ENCODE results near the gene SLC25A26. TPM values are rescaled to one million over a fixed set of nuclear protein-coding genes. Genes with fewer than 3 reads are reported as not detected.

SLC25A26 gene
- total RNA-seq, 1 donor from 2014 or later, result 48.4 TPM

GRCh38 chr3:66383998-66384745, 163.4 kb downstream of the SLC25A26 start:
- intact Hi-C loops (cut with micrococcal nuclease), result no loop called here
- ATAC-seq (no peak), DNase-seq (no peak)

GRCh38 chr3:66385066-66385465, 164.3 kb downstream of the SLC25A26 start:
- DNase-seq (no peak), ATAC-seq (no peak)
- intact Hi-C loops (cut with micrococcal nuclease), result no loop called here

GRCh38 chr3:66386011-66386924, 165.5 kb downstream of the SLC25A26 start:
- intact Hi-C loops (cut with micrococcal nuclease), result no loop called here

GRCh38 chr3:66386925-66387650, 166.3 kb downstream of the SLC25A26 start:
- no peak for DNase-seq
- intact Hi-C loops (cut with micrococcal nuclease), result no loop called here
- no peak for ATAC-seq

More at GRCh38 chr3:66386011-66386924, 165.5 kb downstream of the SLC25A26 start:
- ATAC-seq (no peak), DNase-seq (no peak)

- DNase-seq (no peak), ATAC-seq (no peak)
- intact Hi-C loops (cut with micrococcal nuclease), result no loop called here
These were observed 169.2 kb downstream of the SLC25A26 start for GRCh38 chr3:66390013-66390412.

- DNase-seq (no peak), ATAC-seq (no peak)
- intact Hi-C loops (cut with micrococcal nuclease), result no loop called here
These were observed 171.7 kb downstream of the SLC25A26 start for GRCh38 chr3:66392512-66392911.

GRCh38 chr3:66392966-66393332, 172.1 kb downstream of the SLC25A26 start:
- intact Hi-C loops (cut with micrococcal nuclease), result no loop called here
- DNase-seq (no peak), ATAC-seq (no peak)

GRCh38 chr3:66393333-66394005, 172.7 kb downstream of the SLC25A26 start:
- ATAC-seq (peak; percentile 15), DNase-seq (no peak)
- intact Hi-C loops (cut with micrococcal nuclease), result no loop called here

- intact Hi-C loops (cut with micrococcal nuclease), result no loop called here
- no peak for DNase-seq
- ATAC-seq, result peak; percentile 31
These were observed 173.4 kb downstream of the SLC25A26 start for GRCh38 chr3:66394019-66394752.

- ATAC-seq (no peak), DNase-seq (no peak)
- intact Hi-C loops (cut with micrococcal nuclease), result no loop called here
These were observed 174.0 kb downstream of the SLC25A26 start for GRCh38 chr3:66394753-66395249.

- intact Hi-C loops (cut with micrococcal nuclease), result no loop called here
- ATAC-seq (no peak), DNase-seq (no peak)
These were observed 174.8 kb downstream of the SLC25A26 start for GRCh38 chr3:66395635-66396034.

GRCh38 chr3:66396161-66396760, 175.5 kb downstream of the SLC25A26 start:
- ATAC-seq, result no peak
- intact Hi-C loops (cut with micrococcal nuclease), result no loop called here
- DNase-seq, result no peak

- no peak for ATAC-seq
- intact Hi-C loops (cut with micrococcal nuclease), result no loop called here
- DNase-seq, result no peak
These were observed 176.1 kb downstream of the SLC25A26 start for GRCh38 chr3:66396888-66397287.

- ATAC-seq (peak; percentile 28), DNase-seq (no peak)
- intact Hi-C loops (cut with micrococcal nuclease), result no loop called here
These were observed 176.9 kb downstream of the SLC25A26 start for GRCh38 chr3:66397745-66398144.

GRCh38 chr3:66398228-66399025, 177.6 kb downstream of the SLC25A26 start:
- DNase-seq (no peak), ATAC-seq (no peak)
- intact Hi-C loops (cut with micrococcal nuclease), result no loop called here

- ATAC-seq, result no peak
- DNase-seq, result no peak
- intact Hi-C loops (cut with micrococcal nuclease), result loop anchor here (10.0 kb wide), 1 partner anchor 415 kb away; no protein-coding TSS in a partner anchor
These were observed 178.9 kb downstream of the SLC25A26 start for GRCh38 chr3:66399529-66400232.
